ENCODE data around the gene TNFRSF8.

TNFRSF8 gene

DNA sequence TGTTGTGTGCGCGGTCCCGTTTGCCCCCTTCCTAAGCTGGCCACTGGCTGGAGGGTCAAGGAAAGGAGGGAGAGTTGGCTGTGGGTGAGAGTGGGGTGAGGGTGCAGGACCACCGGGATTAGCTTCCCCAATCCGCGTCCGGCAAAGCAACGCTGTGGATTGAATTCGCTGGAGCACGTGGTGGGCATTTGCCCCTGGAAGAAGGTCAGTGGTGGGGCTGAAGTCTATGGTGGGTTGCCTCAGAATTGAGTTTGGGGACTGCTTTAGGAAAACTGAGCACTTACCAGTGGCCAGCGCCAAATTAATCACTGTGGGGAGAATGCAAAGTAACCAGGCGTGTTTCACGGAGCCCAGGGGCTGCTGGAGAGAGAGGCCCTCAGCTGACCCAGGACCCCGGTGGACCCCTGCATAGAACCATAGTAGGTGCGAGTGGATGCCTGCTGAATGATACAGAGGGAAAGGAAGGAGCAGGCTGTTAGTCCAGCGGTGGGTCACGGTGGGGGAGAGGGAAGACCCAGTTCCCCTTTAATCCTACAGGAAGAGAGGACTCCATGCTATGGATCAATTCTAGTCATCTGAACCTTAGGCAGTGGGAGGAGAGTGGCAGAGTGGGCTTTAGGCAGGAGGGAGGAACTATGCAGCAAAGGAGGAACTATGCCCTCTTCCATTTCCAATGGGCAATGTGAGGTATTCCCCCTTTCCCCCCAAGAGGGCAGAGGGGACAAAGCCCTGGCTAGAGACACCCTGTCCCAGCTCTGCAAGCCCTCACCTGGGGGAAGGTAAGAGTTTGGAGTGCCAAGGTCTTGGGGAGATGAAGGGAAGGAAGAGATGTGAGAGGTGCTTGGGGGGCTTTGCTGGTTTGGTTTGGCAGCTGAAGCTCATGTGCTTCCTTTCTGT is 1.2 kb downstream of the TNFRSF8 start:
- ATAC-seq, result no peak

DNA sequence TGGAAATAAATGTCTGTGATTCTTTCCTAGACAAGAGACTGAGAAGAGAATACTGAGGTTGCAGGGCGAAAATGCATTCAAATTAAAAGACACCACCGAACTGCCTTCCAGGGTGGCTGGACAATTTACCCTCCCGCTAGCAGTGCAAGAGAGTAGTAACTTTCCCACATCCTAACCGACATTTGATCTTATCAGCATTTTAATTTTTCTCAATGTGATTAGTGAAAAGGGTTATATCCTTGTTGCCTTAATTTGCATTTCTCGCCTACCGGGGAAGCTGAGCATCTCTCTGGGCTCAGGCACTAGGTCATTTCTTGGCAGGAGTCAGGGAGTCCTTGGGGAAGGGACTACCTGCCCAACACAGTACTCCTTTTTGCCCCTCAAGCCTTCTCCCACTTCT is 2.8 kb downstream of the TNFRSF8 start:
- ATAC-seq, result no peak

DNA sequence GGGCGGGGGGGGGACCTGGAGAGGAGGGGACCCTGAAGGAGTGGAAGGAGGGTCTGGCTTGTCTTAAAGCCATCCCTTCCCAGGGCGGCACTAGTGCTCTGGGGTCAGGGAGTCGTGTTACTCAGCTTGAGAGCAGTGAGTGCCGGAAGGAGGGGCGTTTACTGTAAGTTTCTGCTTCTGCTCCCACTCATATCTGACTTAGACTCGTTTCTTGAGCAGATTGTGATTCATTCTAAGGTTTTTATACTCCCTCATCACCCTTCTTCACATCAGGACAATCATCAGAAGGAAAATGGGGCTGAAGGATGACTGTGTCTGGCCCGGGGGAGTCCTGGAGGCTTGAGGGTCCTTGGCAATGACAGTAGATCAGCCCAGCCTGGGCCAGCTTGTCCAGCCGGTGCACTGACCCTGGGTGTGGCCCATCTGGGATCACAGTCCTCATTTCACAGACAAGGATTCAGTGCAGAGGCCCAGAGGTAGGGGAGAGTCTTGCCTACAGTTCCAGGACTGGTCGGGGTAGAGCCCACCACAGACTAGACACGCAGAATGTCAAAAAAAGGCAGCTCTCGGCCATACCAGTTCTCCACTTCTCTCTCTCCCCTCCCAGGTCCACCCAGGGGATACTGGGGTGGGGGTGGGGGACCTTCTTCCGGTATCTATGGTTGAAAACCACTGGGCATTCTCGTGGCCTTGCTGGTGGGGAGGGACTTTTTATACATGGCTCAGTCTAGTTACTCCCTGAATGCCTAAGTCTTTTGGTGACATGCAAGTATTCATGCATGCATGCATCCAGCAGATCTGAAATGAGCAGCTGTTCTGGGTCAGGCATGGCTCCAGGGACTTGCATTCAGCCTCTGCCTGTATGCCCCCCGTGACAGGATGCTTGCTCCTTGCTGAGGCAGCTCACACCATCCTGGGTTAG is 5.1 kb downstream of the TNFRSF8 start:
- ATAC-seq, result peak; percentile 84 to 89

DNA sequence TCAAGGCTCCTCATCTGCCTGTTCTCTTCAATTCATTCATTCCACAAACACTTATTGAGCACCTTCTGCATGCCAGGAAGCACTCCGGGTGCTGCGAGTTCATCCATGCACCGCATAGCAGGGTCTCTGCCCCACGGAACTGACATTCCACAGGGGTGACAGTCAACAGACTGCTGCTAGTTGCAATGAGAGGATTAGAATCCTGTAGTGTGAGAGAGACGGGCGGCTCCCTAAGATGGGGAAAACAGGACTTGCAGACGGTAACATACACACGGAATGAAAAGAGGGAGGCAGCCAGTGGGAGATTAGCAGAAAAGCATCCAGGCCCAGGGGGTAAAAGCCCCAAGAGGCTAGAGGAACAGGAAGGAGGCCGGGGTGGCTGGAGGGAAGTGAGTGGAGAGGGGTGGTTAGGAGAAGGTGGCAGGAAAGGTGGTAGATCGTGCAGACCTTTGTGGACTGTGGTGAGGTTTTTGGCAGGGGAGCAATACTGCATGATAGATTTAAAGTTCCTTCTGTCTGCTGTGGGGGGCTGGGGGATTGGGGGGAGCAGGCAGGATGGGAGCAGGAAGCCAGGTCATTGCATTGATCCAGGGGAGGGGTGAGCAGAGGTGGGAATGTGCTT is 6.6 kb downstream of the TNFRSF8 start:
- ATAC-seq, result no peak

DNA sequence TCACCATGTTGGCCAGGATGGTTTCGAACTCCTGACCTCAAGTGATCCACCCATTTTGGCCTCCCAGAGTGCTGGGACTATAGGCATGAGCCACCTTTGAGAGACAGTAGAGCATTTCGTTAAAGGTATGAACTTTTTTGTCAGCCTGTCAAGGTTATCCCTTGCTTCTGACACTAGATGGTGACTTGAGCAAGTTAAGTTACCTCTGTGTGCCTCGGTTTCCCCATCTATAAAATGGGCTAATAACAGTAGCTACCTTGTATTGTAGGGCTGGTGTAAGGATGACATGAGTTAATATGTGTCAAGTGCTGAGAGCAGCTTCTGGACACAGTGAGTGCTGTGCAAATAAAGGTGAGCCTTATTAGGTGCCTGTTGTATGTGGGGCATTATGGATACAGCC is 8.8 kb downstream of the TNFRSF8 start:
- ATAC-seq, result no peak

DNA sequence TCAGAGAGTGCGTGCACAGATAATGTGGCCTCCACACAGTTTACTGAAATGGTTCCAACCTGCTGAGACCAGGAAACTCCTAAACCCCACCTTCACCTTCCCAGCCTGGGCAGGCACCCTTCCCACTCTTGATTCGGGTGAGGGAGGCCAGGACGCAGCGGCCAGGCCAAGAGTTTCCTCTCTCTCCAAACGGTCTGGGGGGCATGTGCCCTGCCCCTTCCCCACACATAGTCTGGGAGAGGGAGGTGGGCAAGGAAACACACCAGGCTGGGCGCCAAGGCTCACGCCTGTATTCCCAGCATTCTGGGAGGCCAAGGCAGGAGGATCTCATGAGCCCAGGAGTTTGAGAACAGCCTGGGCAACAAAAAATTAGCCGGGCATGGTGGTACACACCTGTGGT is 9.6 kb downstream of the TNFRSF8 start:
- no peak for ATAC-seq

DNA sequence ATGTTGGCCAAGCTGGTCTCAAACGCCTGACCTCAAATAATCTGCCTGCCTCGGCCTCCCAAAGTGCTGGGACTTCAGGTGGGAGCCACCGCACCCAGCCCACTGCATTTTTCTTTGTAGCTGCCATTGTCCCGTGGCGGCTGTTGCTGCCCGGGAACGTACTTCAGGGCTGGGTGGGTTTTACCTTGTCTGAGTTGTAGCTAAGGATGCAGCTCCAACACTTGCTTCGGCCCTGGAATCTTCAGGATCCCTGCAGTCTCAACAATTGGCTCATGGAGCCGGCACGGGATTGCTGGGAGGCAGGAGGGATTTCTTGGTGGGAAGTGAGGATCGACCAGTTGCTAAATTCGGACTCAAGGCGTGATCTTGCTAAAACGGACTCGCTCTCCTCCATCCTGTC is 10.7 kb downstream of the TNFRSF8 start:
- no peak for ATAC-seq

DNA sequence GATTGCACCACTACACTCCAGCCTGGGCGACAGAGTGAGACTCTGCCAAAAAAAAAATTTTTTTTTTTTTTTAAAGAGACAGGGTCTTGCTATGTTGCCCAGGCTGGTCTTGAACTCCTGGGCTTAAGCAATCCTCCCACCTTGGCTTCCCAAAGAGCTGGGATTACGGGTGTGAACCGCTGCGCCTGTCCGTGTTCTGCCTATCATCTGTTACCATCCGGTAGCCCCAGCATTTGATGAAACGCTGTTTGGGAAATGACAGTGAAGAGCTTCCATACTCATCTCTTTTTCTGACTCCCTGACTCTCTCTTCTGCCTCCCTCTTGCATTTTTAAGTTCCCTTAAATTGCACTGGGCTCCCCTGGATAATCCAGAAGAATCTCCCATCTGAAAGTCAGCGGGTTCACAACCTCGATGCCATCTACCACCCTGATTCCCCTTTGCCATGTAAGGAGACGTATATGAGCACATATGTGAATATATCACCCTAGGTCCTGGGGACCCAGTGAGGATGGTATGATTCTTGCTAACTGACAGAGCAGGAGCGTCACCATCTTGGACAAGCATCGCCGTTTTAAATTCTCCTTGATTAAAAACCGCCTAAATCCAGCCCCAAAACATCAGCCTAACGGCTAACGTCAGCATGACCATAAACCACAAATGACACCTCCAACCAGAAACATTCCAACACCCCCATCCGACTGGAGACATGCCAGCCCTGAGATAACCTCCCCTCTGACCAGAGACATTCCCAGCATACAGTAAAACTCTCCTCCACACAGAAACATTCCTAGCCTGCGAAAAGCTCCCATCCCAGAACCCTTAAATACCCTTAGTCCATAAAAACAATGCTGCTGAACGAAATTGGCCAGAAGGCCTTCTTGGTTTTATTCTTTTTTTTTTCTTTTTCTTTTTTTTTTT is 12.4 kb downstream of the TNFRSF8 start:
- ATAC-seq, result no peak

DNA sequence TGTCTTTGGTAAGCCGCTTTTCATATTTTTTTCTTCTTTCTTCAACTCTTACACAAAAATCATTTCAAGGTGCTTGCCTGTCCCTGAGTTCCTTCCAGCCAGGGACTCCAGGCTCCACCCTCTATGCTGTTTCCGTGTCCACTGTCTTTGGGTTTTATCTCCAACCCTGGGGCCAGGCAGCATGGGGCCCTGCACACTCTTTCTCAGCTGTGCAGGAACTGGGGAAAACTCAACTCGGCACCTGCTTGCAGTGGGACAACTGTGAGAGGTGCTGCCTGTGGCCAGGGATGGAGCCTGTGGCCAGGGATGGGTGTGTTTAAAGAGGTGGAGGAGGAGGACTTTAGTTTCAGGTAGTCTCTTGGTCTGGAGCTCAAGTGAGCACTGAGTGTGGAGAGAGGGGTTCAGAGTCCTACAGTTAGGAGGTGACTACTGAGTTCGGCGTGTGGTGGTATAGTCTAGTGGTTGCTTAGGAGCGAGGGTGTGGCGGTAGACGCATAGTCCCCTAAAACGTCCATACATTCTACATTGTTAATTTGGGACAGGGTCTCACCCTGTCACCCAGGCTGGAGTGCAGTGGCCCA is 13.4 kb downstream of the TNFRSF8 start:
- ATAC-seq, result no peak

DNA sequence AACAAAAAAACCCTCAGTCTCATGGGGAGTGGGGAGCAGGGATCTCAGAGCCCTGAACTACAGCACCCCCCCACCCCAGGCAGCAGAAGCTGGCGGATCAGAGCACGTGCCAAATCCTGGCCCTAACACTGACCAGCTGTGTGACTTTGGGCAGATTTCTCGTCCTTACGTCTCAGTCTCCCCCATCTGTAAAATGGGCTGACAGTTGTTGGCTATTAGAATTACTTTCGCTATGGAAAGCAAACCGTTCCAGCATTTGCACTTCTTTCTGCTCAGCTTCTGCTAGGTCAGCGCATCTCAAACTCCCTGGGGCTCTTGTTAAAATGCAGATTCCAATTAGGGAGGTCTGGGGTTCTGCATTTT is 15.5 kb downstream of the TNFRSF8 start:
- no peak for ATAC-seq

DNA sequence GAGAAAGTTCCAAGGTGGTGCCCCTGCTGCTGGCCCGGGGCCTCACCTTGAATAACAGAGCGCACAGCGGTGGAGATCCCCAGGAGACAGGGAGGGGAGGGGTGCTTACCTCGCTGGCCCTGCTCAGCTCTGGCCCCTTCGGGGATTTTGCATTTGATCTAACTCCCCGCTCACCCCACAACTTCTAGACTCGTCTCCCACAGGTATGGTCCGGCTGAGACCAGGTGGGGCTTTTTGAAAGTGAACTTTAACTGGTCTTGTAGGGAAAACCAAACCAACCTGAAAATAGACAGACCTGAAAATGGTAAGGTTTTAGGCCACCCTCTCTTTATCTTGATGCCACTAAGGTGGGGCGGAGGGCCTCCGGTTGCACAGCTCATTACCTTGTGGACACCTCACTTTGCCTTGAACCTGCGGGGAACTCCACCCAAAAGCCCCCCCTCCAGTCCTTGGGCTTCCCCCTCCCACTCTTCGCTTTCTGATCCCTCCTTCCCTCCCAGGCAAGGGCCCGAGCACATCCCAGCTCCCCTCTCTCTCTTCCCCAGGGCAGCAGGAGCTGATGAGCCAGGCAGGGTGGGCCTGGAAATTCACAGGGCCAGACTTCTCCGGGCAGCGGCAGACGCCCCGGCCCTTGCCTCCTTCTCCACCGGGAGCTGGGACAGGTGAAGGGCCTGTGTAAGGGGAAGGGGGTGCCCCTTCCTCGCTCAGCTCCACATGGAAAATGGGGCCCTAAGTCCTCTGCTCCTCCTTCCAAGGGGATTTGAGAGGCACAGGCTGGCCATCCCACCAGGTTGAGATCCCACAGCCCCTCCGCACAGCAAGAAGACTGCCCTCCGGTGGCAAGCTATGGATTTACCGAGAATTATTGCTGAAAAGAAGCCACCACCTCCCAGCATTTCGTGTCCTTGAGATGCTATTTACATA is 16.1 kb downstream of the TNFRSF8 start:
- ATAC-seq, result peak; percentile 52 to 66

DNA sequence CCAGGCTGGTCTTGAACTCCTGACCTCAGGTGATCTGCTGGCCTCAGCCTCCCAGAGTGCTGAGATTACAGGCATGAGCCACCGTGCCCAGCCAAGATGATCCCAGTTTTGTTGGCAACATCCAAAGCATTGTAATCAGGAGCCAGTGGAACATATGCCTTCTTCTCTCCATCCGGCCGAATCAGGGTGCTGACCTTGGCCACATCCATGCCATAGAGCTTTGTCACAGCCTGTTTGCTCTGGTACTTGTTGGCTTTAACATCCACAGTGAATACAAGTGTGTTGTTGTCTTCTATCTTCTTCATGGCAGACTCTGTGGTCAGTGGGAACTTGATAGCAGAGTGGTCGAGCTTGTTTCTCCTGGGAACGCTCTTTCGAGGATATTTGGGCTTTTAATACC is 17.1 kb downstream of the TNFRSF8 start:
- ATAC-seq, result no peak

DNA sequence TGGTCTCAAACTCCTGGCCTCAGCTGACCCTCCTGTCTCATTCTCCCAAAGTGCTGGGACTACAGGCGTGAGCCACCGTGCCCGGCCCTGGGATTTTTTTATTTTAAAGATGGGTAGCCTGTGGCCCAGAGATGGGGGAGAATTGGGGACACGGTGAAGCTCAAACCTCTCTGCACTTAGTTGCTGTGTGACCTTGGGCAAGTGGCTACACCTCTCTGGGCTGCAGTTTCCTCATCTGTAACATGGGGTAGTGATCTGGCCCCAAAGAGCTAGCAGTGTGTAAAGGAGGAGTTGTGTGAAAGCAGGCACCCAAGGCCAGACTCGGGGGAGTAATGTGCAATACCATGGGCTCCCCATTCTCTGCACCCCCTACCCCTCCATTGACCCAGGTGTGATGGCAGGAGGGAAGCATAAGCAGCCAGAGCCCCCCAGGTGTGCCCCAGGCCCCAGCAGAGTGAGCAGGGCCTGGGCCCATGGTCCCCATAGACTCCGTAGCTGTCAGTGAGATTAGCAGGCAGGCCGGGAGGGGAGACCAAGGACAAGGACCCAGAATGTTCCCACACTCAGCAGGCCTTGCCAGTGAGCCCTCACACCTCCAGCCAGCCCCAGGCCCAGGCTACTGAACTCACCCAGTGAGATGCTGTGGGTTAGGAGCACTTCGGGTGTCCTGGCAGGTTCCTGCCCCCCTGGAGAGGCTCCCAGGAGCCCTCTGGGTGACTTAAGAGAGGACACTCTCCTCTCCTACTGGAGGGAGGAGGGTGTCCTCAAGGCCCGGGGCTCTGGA is 17.9 kb downstream of the TNFRSF8 start:
- ATAC-seq, result no peak

DNA sequence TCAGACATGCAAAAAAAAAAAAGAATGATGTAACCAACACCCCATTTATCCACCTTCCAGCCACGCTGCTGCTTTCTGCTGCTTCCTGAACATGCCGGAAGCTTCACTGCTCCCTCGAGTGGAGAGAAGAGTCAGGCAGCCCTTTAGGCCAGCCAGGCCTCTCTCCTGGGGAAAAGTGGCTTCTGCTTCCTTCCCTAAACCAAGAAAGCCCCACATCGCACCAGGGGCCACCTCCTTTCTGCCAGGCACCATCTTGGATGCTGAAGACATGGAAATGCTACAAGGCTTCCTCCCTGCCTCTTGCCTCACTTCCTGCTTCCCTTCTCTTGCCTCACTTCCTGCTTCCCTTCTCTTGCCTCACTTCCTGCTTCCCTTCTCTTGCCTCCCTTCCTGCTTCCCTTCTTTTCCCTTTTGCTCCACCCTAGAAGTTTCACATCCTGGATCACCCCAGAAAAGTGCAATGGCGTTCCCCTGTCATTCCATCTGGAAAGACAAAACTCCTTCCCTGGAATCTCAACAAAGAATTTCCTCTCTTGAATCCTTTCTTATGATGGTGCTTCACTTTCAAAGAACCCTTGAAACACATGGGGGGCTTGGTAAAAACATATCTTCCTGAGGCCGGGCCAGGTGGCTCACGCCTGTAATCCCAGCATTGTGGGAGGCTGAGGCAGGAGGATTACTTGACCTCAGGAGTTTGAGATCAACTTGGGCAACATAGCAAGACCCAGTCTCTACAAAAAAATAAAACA is 18.7 kb downstream of the TNFRSF8 start:
- ATAC-seq, result no peak

DNA sequence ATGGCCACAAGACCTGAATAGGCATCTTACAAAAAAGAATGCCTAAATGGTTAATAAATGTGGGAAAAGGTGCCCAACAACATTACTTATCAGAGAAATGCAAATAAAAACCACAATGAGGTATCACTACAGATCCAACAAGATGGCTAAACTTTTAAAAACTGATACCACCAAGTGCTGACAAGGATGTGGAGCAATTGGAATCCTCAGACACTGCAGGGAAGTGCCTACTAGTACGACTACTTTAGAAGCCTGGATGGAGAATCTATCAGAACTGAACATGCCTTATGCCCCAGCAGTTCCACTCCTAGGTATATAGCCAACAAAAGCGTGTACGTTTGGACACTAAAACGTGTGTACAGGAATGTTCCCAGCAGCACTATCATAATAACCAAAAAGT is 19.9 kb downstream of the TNFRSF8 start:
- no peak for ATAC-seq

DNA sequence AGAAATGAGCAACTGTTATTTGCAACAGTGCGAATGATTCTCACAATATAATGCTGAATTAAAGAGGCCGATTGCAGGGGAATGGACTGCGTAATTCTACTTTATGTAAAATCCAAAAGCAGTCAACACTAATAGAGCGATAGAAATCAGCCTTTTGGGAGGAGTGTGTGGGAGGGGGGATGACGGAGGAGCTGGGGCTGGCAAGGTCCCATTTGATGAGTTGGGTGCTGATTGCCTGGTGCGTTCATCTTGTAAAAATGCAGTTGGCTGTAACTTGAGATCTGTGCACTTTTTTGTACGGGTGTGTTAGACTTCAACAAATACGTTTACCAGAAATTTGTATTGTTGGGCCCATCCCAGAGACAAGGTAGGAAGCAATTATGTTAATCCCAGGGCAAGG is 20.7 kb downstream of the TNFRSF8 start:
- ATAC-seq, result no peak

DNA sequence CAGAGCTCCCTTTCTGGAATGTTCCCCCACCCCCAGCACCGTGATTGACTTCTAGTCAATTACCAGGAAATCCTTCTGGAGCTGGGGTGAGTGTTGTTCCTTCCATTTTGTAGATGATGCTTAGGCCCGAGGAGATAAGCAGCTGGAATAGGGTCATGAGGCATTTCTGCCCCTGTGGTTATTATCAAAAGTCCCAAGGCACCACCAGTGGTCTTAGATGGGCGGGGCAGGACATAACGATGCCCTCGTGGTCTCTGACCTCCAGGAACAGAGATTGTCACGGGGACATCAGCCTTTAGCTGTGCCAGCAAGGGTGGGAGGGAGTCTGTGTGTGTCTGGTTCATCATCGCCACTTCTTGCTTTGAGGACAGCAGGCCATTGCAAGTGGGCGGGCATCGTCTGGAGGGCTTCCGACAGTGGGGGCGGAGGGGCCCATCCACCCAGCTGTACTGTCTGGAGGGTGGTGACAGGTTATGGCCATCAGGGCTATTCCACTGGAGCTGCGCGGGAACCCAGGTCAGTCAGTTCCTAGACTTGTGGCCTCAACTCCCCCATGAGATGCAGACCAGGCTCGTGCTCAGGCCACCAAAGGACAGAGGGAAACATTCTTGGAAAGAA is 22.6 kb downstream of the TNFRSF8 start:
- ATAC-seq, result no peak

DNA sequence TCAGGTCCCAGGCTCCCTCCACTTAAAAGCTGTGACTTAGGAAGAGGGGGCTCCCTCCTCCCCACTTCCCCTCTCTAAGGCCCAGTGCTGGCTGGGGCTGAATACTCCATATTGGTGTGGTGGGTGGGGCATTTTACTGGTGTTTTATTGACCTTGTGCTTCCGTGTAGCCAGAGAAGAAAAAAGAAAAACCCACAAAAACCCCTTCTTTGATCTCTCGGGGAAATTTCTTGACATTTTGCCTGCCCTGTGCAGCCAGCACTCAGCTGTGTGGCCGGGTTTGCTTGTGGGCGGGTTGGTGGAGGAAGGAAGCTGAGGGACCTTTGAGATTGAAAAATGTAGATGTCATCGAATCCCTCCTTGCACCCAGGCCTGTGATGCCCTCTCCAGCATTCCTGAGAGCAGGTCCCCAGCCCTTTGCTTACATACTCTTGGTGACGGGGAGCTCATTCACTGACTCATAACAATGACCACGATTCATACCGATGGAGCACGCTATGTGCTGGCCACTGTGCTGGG is 24.8 kb downstream of the TNFRSF8 start:
- ATAC-seq, result peak; percentile 63 to 67
